Keratinocyte (primary cell): ENCODE data around the gene GFOD1.

Experiments
- CTCF ChIP-seq, 3 experiments: IDR thresholded peaks in 1 of 3; conservative IDR thresholded peaks in 1 of 3; optimal IDR thresholded peaks in 1 of 3; 2 replicates in 2 of 3; 3 replicates in 1 of 3; pipeline versions ENCODE3 to v1.5.1; 2011; ENCODE audit warnings: low read length in 3 of 3, mild to moderate bottlenecking in 3 of 3, moderate library complexity in 2 of 3, control low read depth in 1 of 3, inconsistent platforms in 1 of 3; ENCODE audit not compliant: insufficient read depth in 2 of 3; ENCODE audit errors: extremely low read depth in 1 of 3
- EZH2 ChIP-seq: IDR thresholded peaks from one replicate; pipeline ENCODE4 v1.6.1; 2012; ENCODE audit warnings: inconsistent platforms, mild to moderate bottlenecking, low read length, moderate library complexity

- TF ChIP-seq CTCF (optimal IDR thresholded peaks at IDR 0.05 in 1 of 3, IDR thresholded peaks at IDR 0.05 in 1 of 3, conservative IDR thresholded peaks at IDR 0.05 in 1 of 3; ENCODE audit: extremely low read depth in 1 of 3, insufficient read depth in 2 of 3, low read length in 3 of 3) (no peak), EZH2 (no peak)
Measured at GRCh38 chr6:13526727-13527670, 39.6 kb upstream of the GFOD1 start.
